ENCODE data around the gene MAP3K19.

The MAP3K19 gene

DNA sequence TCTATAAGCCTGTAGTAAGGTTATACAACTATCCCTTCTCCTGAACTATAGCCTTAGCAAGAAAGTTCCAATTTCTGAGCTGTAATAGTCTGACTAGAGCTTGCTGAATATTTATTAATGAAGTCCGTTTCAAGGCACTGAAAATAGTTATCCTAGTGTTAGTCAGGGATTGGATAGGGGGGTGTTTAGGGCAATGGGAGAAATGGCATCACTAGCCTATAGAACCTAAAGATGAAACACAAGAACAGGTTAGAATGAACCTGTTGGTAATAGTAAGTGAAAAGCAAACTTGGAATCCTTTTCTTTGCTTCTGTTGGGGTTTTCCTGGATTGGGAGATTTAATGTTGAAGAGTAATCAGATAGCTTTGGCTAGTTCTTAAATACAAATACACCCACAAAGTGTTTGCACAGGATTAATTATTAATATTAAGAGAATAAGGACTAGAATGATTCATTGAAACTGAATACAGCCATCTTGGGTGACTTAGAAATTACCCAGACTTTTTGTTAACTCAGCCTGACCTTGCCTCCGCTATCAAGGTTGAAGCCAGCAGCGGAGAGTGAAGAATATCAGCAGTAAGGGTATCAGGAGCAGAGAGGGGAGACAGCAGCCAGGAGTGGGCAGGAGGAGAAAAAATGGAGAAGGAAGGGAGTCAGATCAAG is 114.3 kb downstream of the MAP3K19 start:
- TF ChIP-seq, protein P1, sequence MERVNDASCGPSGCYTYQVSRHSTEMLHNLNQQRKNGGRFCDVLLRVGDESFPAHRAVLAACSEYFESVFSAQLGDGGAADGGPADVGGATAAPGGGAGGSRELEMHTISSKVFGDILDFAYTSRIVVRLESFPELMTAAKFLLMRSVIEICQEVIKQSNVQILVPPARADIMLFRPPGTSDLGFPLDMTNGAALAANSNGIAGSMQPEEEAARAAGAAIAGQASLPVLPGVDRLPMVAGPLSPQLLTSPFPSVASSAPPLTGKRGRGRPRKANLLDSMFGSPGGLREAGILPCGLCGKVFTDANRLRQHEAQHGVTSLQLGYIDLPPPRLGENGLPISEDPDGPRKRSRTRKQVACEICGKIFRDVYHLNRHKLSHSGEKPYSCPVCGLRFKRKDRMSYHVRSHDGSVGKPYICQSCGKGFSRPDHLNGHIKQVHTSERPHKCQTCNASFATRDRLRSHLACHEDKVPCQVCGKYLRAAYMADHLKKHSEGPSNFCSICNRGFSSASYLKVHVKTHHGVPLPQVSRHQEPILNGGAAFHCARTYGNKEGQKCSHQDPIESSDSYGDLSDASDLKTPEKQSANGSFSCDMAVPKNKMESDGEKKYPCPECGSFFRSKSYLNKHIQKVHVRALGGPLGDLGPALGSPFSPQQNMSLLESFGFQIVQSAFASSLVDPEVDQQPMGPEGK (CRISPR knock-in tag; IDR thresholded peaks at IDR 0.05; ENCODE audit: borderline replicate concordance): no peak
- no peak for ATAC-seq

DNA sequence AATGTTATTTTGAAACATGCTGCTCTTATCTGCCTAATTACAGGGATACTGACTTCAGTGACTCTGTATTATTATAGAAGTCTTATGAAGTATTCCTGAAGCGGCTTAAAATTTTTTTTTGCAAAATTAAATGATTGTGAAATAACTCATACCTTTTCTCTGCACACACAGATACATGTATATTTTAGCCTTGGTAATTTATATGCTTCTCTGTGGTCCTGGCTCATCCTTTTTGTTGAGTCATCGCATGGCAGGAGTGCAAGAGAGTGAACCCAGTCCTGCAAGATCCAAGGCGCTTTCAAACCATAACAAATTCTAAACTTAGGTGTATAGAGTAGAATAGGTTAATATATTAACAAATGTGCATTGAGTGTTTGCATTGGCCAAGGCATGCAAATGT is 120.1 kb downstream of the MAP3K19 start:
- ATAC-seq: peak; percentile 80
- TF ChIP-seq TCF4 (CRISPR knock-in tag; IDR thresholded peaks at IDR 0.05; ENCODE audit: borderline replicate concordance): no peak

DNA sequence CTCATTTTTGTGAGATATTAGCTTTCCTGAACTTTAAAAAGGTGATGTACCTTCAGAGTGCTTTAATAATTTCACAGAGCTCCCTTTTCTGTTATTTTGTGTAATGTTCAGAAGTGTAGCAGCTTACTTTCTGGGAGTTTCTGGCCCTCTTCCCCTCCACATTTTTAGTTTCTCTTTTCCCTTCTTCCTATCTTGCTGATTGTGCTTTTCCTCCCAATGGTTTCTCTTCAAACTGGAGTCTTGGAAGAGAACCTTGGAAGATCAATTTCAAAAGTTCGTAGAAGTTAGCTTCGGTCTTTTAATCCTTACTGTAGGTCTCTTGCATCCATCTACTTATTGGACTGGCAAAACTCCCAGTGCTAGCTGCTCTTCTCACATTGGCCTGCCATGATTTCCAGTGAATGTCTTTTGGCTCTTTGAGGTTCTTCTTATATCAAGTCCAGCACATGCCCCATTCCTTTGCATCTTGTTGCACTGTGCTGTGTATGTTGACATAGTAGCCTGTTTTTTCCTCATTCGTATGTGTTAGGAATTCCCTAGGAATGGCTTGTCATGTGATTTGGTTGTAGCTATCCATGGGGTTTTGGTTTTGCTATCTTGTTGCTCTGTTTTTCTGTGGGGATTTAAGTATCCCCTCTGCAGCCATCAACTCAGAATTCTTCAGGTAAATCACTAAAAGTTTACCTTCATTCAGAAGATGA is 120.9 kb downstream of the MAP3K19 start:
- TF ChIP-seq, protein P2, sequence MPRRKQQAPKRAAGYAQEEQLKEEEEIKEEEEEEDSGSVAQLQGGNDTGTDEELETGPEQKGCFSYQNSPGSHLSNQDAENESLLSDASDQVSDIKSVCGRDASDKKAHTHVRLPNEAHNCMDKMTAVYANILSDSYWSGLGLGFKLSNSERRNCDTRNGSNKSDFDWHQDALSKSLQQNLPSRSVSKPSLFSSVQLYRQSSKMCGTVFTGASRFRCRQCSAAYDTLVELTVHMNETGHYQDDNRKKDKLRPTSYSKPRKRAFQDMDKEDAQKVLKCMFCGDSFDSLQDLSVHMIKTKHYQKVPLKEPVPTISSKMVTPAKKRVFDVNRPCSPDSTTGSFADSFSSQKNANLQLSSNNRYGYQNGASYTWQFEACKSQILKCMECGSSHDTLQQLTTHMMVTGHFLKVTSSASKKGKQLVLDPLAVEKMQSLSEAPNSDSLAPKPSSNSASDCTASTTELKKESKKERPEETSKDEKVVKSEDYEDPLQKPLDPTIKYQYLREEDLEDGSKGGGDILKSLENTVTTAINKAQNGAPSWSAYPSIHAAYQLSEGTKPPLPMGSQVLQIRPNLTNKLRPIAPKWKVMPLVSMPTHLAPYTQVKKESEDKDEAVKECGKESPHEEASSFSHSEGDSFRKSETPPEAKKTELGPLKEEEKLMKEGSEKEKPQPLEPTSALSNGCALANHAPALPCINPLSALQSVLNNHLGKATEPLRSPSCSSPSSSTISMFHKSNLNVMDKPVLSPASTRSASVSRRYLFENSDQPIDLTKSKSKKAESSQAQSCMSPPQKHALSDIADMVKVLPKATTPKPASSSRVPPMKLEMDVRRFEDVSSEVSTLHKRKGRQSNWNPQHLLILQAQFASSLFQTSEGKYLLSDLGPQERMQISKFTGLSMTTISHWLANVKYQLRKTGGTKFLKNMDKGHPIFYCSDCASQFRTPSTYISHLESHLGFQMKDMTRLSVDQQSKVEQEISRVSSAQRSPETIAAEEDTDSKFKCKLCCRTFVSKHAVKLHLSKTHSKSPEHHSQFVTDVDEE (CRISPR knock-in tag; IDR thresholded peaks at IDR 0.05): no peak
- TF ChIP-seq ZNF70 (CRISPR knock-in tag; IDR thresholded peaks at IDR 0.05): no peak
- peak; percentile 39; the same call in 1 of the 3 replicates for ATAC-seq

DNA sequence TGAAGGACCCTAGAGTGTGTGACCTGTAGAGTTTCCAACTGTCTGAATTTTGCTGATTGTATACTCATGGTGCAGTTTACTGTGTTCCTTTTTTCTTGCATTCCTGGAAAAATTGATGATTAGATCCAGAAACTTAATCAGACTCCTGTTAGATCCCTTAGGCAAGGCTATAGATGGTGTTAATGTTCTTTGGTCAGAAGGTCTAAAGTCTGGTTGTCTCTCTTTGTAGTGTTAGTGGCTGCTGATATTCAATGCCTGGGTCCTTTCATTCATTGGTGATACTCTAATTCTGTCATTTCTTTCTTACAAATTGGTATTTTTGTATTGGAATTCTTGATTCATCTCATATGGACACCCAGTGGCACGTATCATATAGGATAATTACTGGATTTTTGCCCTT is 122.3 kb downstream of the MAP3K19 start:
- TF ChIP-seq, protein P3, sequence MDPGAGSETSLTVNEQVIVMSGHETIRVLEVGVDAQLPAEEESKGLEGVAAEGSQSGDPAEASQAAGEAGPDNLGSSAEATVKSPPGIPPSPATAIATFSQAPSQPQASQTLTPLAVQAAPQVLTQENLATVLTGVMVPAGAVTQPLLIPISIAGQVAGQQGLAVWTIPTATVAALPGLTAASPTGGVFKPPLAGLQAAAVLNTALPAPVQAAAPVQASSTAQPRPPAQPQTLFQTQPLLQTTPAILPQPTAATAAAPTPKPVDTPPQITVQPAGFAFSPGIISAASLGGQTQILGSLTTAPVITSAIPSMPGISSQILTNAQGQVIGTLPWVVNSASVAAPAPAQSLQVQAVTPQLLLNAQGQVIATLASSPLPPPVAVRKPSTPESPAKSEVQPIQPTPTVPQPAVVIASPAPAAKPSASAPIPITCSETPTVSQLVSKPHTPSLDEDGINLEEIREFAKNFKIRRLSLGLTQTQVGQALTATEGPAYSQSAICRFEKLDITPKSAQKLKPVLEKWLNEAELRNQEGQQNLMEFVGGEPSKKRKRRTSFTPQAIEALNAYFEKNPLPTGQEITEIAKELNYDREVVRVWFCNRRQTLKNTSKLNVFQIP (CRISPR knock-in tag; IDR thresholded peaks at IDR 0.05; ENCODE audit: borderline replicate concordance, low read depth): no peak
- TF ChIP-seq OSR1 (CRISPR knock-in tag; IDR thresholded peaks at IDR 0.05) (no peak), ISL1 (CRISPR knock-in tag; IDR thresholded peaks at IDR 0.05) (no peak), ESRRG (CRISPR knock-in tag; IDR thresholded peaks at IDR 0.05) (no peak), TCF4 (CRISPR knock-in tag; IDR thresholded peaks at IDR 0.05; ENCODE audit: borderline replicate concordance) (no peak), ZNF565 (CRISPR knock-in tag; conservative IDR thresholded peaks at IDR 0.05; ENCODE audit: low read depth) (no peak), RARB (CRISPR knock-in tag; IDR thresholded peaks at IDR 0.05) (no peak), ZFP30 (CRISPR knock-in tag; IDR thresholded peaks at IDR 0.05) (no peak), ZFP3 (CRISPR knock-in tag; IDR thresholded peaks at IDR 0.05) (no peak), ZNF8 (CRISPR knock-in tag; IDR thresholded peaks at IDR 0.05) (no peak), TOX (CRISPR knock-in tag; IDR thresholded peaks at IDR 0.05; ENCODE audit: borderline replicate concordance) (no peak), BACH2 (CRISPR knock-in tag; IDR thresholded peaks at IDR 0.05; ENCODE audit: borderline replicate concordance) (no peak), ZNF70 (CRISPR knock-in tag; IDR thresholded peaks at IDR 0.05) (no peak), PPARA (CRISPR knock-in tag; IDR thresholded peaks at IDR 0.05; ENCODE audit: borderline replicate concordance) (no peak), ZC3H10 (CRISPR knock-in tag; IDR thresholded peaks at IDR 0.05) (no peak), CSDC2 (CRISPR knock-in tag; IDR thresholded peaks at IDR 0.05) (no peak)
- TF ChIP-seq, protein P1 (CRISPR knock-in tag; IDR thresholded peaks at IDR 0.05; ENCODE audit: borderline replicate concordance): no peak
- TF ChIP-seq, protein P2 (CRISPR knock-in tag; IDR thresholded peaks at IDR 0.05): no peak
- ATAC-seq: no peak

All from SK-N-SH treated with all-trans-retinoic acid at 6 μM for 48 hours (cell line).